Measurements from ENCODE around the gene TOX2.
A peak's percentile ranks its signal among the peaks of the same experiment; 100 is the strongest.

TOX2 gene

GRCh38 chr20:44010162-44010704 is 95.6 kb downstream of the TOX2 start:
- H3K4me1 Mint-ChIP-seq (ENCODE audit: low read depth), result peaks cover 20% of the 10 kb centered on the region

GRCh38 chr20:44011251-44011940 is 96.7 kb downstream of the TOX2 start:
- no peak overlapping the region for H3K4me3 Mint-ChIP-seq
- peaks cover 20% of the 10 kb centered on the region for H3K4me1 Mint-ChIP-seq (ENCODE audit: low read depth)
- no peaks in the 10 kb centered on the region for H3K9me3 Mint-ChIP-seq
- H3K27me3 Mint-ChIP-seq, result peaks cover 13% of the 10 kb centered on the region
- no peak overlapping the region for H3K27ac Mint-ChIP-seq
- no peaks in the 10 kb centered on the region for H3K36me3 Mint-ChIP-seq (ENCODE audit: low read depth)
- peak; percentile 33 for DNase-seq

More at GRCh38 chr20:44010162-44010704, 95.6 kb downstream of the TOX2 start:
- H3K27me3 Mint-ChIP-seq, result peaks cover 13% of the 10 kb centered on the region
- H3K36me3 Mint-ChIP-seq (ENCODE audit: low read depth), result no peaks in the 10 kb centered on the region
- no peak overlapping the region for H3K4me3 Mint-ChIP-seq
- H3K9me3 Mint-ChIP-seq, result no peaks in the 10 kb centered on the region
- peak; percentile 33 for DNase-seq
- H3K27ac Mint-ChIP-seq, result no peak overlapping the region

GRCh38 chr20:44012466-44013226 is 98.0 kb downstream of the TOX2 start:
- Mint-ChIP-seq H3K4me1 (ENCODE audit: low read depth) (peaks cover 20% of the 10 kb centered on the region), H3K27me3 (peaks cover 13% of the 10 kb centered on the region), H3K9me3 (no peaks in the 10 kb centered on the region), H3K27ac (no peak overlapping the region), H3K36me3 (ENCODE audit: low read depth) (no peaks in the 10 kb centered on the region), H3K4me3 (no peak overlapping the region)
- DNase-seq, result peak; percentile 22

GRCh38 chr20:44014807-44015732 is 100.4 kb downstream of the TOX2 start:
- Mint-ChIP-seq H3K4me1 (ENCODE audit: low read depth) (peaks cover 40% of the 10 kb centered on the region), H3K36me3 (ENCODE audit: low read depth) (no peaks in the 10 kb centered on the region), H3K27ac (no peak overlapping the region), H3K4me3 (no peak overlapping the region), H3K27me3 (peaks cover 12% of the 10 kb centered on the region), H3K9me3 (no peaks in the 10 kb centered on the region)
- DNase-seq, result no peak

- Mint-ChIP-seq H3K36me3 (ENCODE audit: low read depth) (no peaks in the 10 kb centered on the region), H3K4me1 (ENCODE audit: low read depth) (peaks cover 38% of the 10 kb centered on the region), H3K4me3 (no peak overlapping the region), H3K9me3 (no peaks in the 10 kb centered on the region), H3K27ac (no peak overlapping the region), H3K27me3 (peaks cover 9% of the 10 kb centered on the region)
- DNase-seq, result no peak
Measured at GRCh38 chr20:44015733-44016103, 101.1 kb downstream of the TOX2 start.

GRCh38 chr20:44016525-44016924 is 101.9 kb downstream of the TOX2 start:
- no peak for DNase-seq
- Mint-ChIP-seq H3K27ac (no peak overlapping the region), H3K4me1 (ENCODE audit: low read depth) (peaks cover 34% of the 10 kb centered on the region), H3K9me3 (no peaks in the 10 kb centered on the region), H3K36me3 (ENCODE audit: low read depth) (no peaks in the 10 kb centered on the region), H3K27me3 (peaks cover 14% of the 10 kb centered on the region), H3K4me3 (no peak overlapping the region)

GRCh38 chr20:44017211-44017610 is 102.6 kb downstream of the TOX2 start:
- H3K27me3 Mint-ChIP-seq, result peaks cover 14% of the 10 kb centered on the region
- peaks cover 28% of the 10 kb centered on the region for H3K4me1 Mint-ChIP-seq (ENCODE audit: low read depth)

GRCh38 chr20:44017905-44018258 is 103.2 kb downstream of the TOX2 start:
- no peak overlapping the region for H3K4me3 Mint-ChIP-seq
- H3K27me3 Mint-ChIP-seq, result peaks cover 14% of the 10 kb centered on the region
- H3K27ac Mint-ChIP-seq, result no peak overlapping the region
- no peaks in the 10 kb centered on the region for H3K36me3 Mint-ChIP-seq (ENCODE audit: low read depth)
- peaks cover 29% of the 10 kb centered on the region for H3K4me1 Mint-ChIP-seq (ENCODE audit: low read depth)
- DNase-seq, result no peak
- no peaks in the 10 kb centered on the region for H3K9me3 Mint-ChIP-seq

More at GRCh38 chr20:44017211-44017610, 102.6 kb downstream of the TOX2 start:
- no peak overlapping the region for H3K4me3 Mint-ChIP-seq
- no peaks in the 10 kb centered on the region for H3K9me3 Mint-ChIP-seq
- DNase-seq, result no peak
- H3K27ac Mint-ChIP-seq, result no peak overlapping the region
- H3K36me3 Mint-ChIP-seq (ENCODE audit: low read depth), result no peaks in the 10 kb centered on the region

GRCh38 chr20:44018259-44018941 is 103.7 kb downstream of the TOX2 start:
- Mint-ChIP-seq H3K27me3 (peaks cover 12% of the 10 kb centered on the region), H3K36me3 (ENCODE audit: low read depth) (no peaks in the 10 kb centered on the region), H3K9me3 (no peaks in the 10 kb centered on the region), H3K27ac (no peak overlapping the region), H3K4me1 (ENCODE audit: low read depth) (peaks cover 30% of the 10 kb centered on the region), H3K4me3 (no peak overlapping the region)
- DNase-seq, result no peak

GRCh38 chr20:44018942-44019637 is 104.4 kb downstream of the TOX2 start:
- Mint-ChIP-seq H3K9me3 (no peaks in the 10 kb centered on the region), H3K36me3 (ENCODE audit: low read depth) (no peaks in the 10 kb centered on the region), H3K4me3 (peak overlapping the region; percentile 37), H3K27ac (peak overlapping the region; percentile 70), H3K4me1 (ENCODE audit: low read depth) (peaks cover 30% of the 10 kb centered on the region), H3K27me3 (peaks cover 19% of the 10 kb centered on the region)
- DNase-seq, result no peak

- Mint-ChIP-seq H3K36me3 (ENCODE audit: low read depth) (no peaks in the 10 kb centered on the region), H3K4me3 (peak overlapping the region; percentile 37), H3K27me3 (peaks cover 20% of the 10 kb centered on the region), H3K4me1 (ENCODE audit: low read depth) (peaks cover 30% of the 10 kb centered on the region), H3K27ac (peak overlapping the region; percentile 70), H3K9me3 (no peaks in the 10 kb centered on the region)
- DNase-seq, result peak; percentile 55
Measured at GRCh38 chr20:44019638-44020335, 105.1 kb downstream of the TOX2 start.

GRCh38 chr20:44020406-44021148 is 105.9 kb downstream of the TOX2 start:
- no peak overlapping the region for H3K27ac Mint-ChIP-seq
- no peaks in the 10 kb centered on the region for H3K36me3 Mint-ChIP-seq (ENCODE audit: low read depth)
- H3K4me3 Mint-ChIP-seq, result no peak overlapping the region
- DNase-seq, result no peak
- peaks cover 30% of the 10 kb centered on the region for H3K4me1 Mint-ChIP-seq (ENCODE audit: low read depth)
- H3K27me3 Mint-ChIP-seq, result peaks cover 20% of the 10 kb centered on the region
- no peaks in the 10 kb centered on the region for H3K9me3 Mint-ChIP-seq

Data from activated T-cell treated with anti-CD3 and anti-CD28 coated beads, Interleukin-2, amount 50 U/mL, for 24 hours (primary cell).